Right hindlimb (tissue), 1 donor: ENCODE measurements around the gene UBE2J2.

Experiments
- DNase-seq: peaks from one replicate; pipeline ENCODE4 v3.0.0-alpha.2; 2018

UBE2J2 gene

GRCh38 chr1:1279028-1279427 lies 5.4 kb upstream of the UBE2J2 start:
- no peak for DNase-seq

GRCh38 chr1:1278620-1279019 lies 5.0 kb upstream of the UBE2J2 start:
- DNase-seq = no peak

- DNase-seq = no peak
Observed at GRCh38 chr1:1275836-1276235, 2.2 kb upstream of the UBE2J2 start.

GRCh38 chr1:1274931-1275431 lies 1.3 kb upstream of the UBE2J2 start:
- no peak for DNase-seq

- DNase-seq = no peak
Observed at GRCh38 chr1:1274299-1274930, 761 bp upstream of the UBE2J2 start.

GRCh38 chr1:1273209-1273511 lies 494 bp downstream of the UBE2J2 start:
- no peak for DNase-seq

- DNase-seq = no peak
Observed at GRCh38 chr1:1272341-1273208, 1.1 kb downstream of the UBE2J2 start.

GRCh38 chr1:1270813-1271212 lies 2.8 kb downstream of the UBE2J2 start:
- no peak for DNase-seq

- no peak for DNase-seq
Observed at GRCh38 chr1:1268284-1268682, 5.4 kb downstream of the UBE2J2 start.

GRCh38 chr1:1267488-1268283 lies 6.0 kb downstream of the UBE2J2 start:
- DNase-seq = no peak

GRCh38 chr1:1264868-1265272 lies 8.8 kb downstream of the UBE2J2 start:
- no peak for DNase-seq

- no peak for DNase-seq
Observed at GRCh38 chr1:1264026-1264425, 9.6 kb downstream of the UBE2J2 start.

GRCh38 chr1:1262758-1263157 lies 10.9 kb downstream of the UBE2J2 start:
- DNase-seq = no peak

- DNase-seq = no peak
Observed at GRCh38 chr1:1262071-1262470, 11.6 kb downstream of the UBE2J2 start.

GRCh38 chr1:1260843-1261560 lies 12.7 kb downstream of the UBE2J2 start:
- DNase-seq = no peak

- DNase-seq = no peak
Observed at GRCh38 chr1:1259951-1260600, 13.6 kb downstream of the UBE2J2 start.

- no peak for DNase-seq
Observed at GRCh38 chr1:1259540-1259939, 14.1 kb downstream of the UBE2J2 start.

GRCh38 chr1:1259119-1259488 lies 14.6 kb downstream of the UBE2J2 start:
- DNase-seq = no peak

GRCh38 chr1:1256956-1257871 lies 16.4 kb downstream of the UBE2J2 start:
- DNase-seq = no peak

- no peak for DNase-seq
Observed at GRCh38 chr1:1255611-1256010, 18.0 kb downstream of the UBE2J2 start.

GRCh38 chr1:1255078-1255477 lies 18.6 kb downstream of the UBE2J2 start:
- no peak for DNase-seq

GRCh38 chr1:1254667-1254998 lies 19.0 kb downstream of the UBE2J2 start:
- DNase-seq = no peak
